Left ventricle myocardium inferior (tissue), 1 donor: ENCODE measurements around the gene CCDC88B. TPM values are rescaled to one million over a fixed set of nuclear protein-coding genes. Genes with fewer than 3 reads are reported as not detected.

Experiments
- DNase-seq: peaks from one replicate; pipeline ENCODE4 v3.0.0-alpha.2; 2020
- H3K27ac ChIP-seq: fragments of 200-600 bp; replicated peaks from 2 replicates; pipeline ENCODE4 v1.8.0; 2021
- H3K27me3 ChIP-seq: fragments of 200-600 bp; 2 replicates; pipeline ENCODE4 v1.8.0; 2021; ENCODE audit warnings: low read depth
- H3K36me3 ChIP-seq: fragments of 200-600 bp; 2 replicates; pipeline ENCODE4 v1.8.0; 2021
- H3K4me1 ChIP-seq: fragments of 200-600 bp; 2 replicates; pipeline ENCODE4 v1.8.0; 2021
- H3K4me3 ChIP-seq: fragments of 200-600 bp; 2 replicates; pipeline ENCODE4 v1.8.0; 2021; ENCODE audit warnings: mild to moderate bottlenecking, moderate library complexity
- H3K9me3 ChIP-seq: fragments of 200-600 bp; replicated peaks from 2 replicates; pipeline ENCODE4 v1.8.0; 2021
- CTCF ChIP-seq: fragments of 200-600 bp; IDR thresholded peaks from 2 replicates; pipeline ENCODE4 v1.8.0; 2021; ENCODE audit warnings: antibody characterized with exemption, mild to moderate bottlenecking, borderline replicate concordance
- intact Hi-C: fragments of 100-400 bp; cut with micrococcal nuclease; formaldehyde crosslinking; loops from one replicate; pipeline ENCODE4 v1.11.0; 2022
- total RNA-seq: library from RNA; stranded (reverse); fragmentation: NEBNext Ultra II Directional; extraction: Animal tissue kit (Norgen Biotek cat#: 25700); gene quantifications from one replicate; pipeline ENCODE4 v1.2.1, GENCODE V29; 2021
- donor health status: DM: no; HTN: yes; CAD: no; lungs with severe emphysema.

Gene CCDC88B
- total RNA-seq, 1 donor from 2014 or later, result 7.5 TPM

GRCh38 chr11:64362339-64362738 lies 22.3 kb downstream of the CCDC88B start:
- Histone ChIP-seq H3K27me3 (no peaks in the 10 kb centered on the region), H3K9me3 (no peaks in the 10 kb centered on the region), H3K4me3 (no peak overlapping the region), H3K36me3 (peaks cover 68% of the 10 kb centered on the region), H3K4me1 (peaks cover 30% of the 10 kb centered on the region), H3K27ac (no peak overlapping the region)
- intact Hi-C loops, result no loop called here
- DNase-seq, result no peak
- no peak for TF ChIP-seq CTCF

- no peak overlapping the region for H3K27ac ChIP-seq
- no peak for DNase-seq
- intact Hi-C loops, result no loop called here
- H3K9me3 ChIP-seq, result no peaks in the 10 kb centered on the region
- H3K27me3 ChIP-seq, result no peaks in the 10 kb centered on the region
- H3K36me3 ChIP-seq, result peaks cover 87% of the 10 kb centered on the region
- H3K4me1 ChIP-seq, result peaks cover 11% of the 10 kb centered on the region
- no peak overlapping the region for H3K4me3 ChIP-seq
- no peak for TF ChIP-seq CTCF
These were observed 24.4 kb downstream of the CCDC88B start for GRCh38 chr11:64364435-64364834.

GRCh38 chr11:64364911-64365310 lies 24.9 kb downstream of the CCDC88B start:
- Histone ChIP-seq H3K9me3 (no peaks in the 10 kb centered on the region), H3K27me3 (no peaks in the 10 kb centered on the region), H3K27ac (no peak overlapping the region), H3K4me3 (no peak overlapping the region), H3K4me1 (peaks cover 6% of the 10 kb centered on the region), H3K36me3 (peaks cover 91% of the 10 kb centered on the region)
- TF ChIP-seq CTCF, result no peak
- no peak for DNase-seq
- intact Hi-C loops, result no loop called here

- no peak overlapping the region for H3K4me3 ChIP-seq
- no peak overlapping the region for H3K27ac ChIP-seq
- intact Hi-C loops, result no loop called here
- no peak for DNase-seq
- H3K36me3 ChIP-seq, result peaks cover 92% of the 10 kb centered on the region
- H3K27me3 ChIP-seq, result no peaks in the 10 kb centered on the region
- TF ChIP-seq CTCF, result no peak
- no peaks in the 10 kb centered on the region for H3K9me3 ChIP-seq
- peaks cover 6% of the 10 kb centered on the region for H3K4me1 ChIP-seq
These were observed 26.7 kb downstream of the CCDC88B start for GRCh38 chr11:64366751-64367150.

- DNase-seq, result no peak
- TF ChIP-seq CTCF, result no peak
- H3K4me1 ChIP-seq, result peaks cover 6% of the 10 kb centered on the region
- no peaks in the 10 kb centered on the region for H3K27me3 ChIP-seq
- no peak overlapping the region for H3K4me3 ChIP-seq
- H3K36me3 ChIP-seq, result peaks cover 79% of the 10 kb centered on the region
- H3K27ac ChIP-seq, result no peak overlapping the region
- H3K9me3 ChIP-seq, result no peaks in the 10 kb centered on the region
- intact Hi-C loops, result no loop called here
These were observed 28.1 kb downstream of the CCDC88B start for GRCh38 chr11:64367931-64368672.
